ENCODE data around the gene FYCO1.

The FYCO1 gene

DNA sequence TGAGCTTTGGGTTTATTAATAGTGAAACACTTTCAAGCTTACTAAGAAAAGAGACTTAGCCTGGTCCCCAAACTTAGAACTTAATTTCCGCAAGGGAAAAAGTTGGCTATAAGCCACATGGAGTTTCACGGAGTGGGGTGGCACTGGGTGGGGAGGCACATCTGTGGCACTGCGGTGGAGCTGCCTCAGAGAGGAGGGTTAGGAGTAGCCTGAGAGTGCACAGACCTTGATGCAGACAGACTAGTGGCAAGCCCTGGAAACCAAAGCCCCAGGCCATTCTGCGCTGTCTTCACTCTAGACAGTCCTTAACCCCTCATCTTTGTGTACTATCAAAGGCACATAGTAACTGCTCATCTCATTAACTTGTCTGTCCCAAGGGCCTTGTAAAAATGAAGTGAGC lies 30.4 kb downstream of the FYCO1 start:
- DNase-seq (ENCODE audit: low read depth) = no peak

- no peak for DNase-seq (ENCODE audit: low read depth)
These were observed 31.5 kb downstream of the FYCO1 start for GRCh38 chr3:45964139-45964538.

- DNase-seq (ENCODE audit: low read depth) = no peak
These were observed 33.6 kb downstream of the FYCO1 start for GRCh38 chr3:45962033-45962432.

- DNase-seq (ENCODE audit: low read depth) = no peak
These were observed 35.3 kb downstream of the FYCO1 start for GRCh38 chr3:45960289-45960688.

- no peak for DNase-seq (ENCODE audit: low read depth)
These were observed 36.4 kb downstream of the FYCO1 start for GRCh38 chr3:45959201-45959600.

DNA sequence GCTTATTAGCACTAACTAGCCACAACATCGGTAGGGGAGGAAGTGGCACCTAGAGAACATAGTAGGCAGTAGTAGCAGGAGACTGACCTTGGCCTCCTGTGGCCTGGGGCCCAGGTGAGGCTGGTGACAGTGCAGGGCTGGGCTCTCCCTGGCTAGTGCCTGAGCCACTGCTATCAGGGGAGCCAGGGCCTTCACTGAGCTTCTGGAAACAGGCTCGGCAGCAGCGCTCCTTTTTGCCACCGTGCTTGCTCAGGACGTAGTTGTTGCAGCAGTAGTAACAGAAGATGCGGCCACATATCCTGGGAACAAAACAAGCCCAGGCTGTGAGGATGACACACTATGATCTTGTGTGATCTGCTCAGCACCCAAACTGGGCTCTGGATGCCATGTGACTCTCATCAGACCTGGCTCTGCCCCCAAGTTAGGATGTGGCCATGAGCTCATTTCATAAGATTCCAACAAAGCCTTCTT lies 37.3 kb downstream of the FYCO1 start:
- DNase-seq (ENCODE audit: low read depth) = no peak

DNA sequence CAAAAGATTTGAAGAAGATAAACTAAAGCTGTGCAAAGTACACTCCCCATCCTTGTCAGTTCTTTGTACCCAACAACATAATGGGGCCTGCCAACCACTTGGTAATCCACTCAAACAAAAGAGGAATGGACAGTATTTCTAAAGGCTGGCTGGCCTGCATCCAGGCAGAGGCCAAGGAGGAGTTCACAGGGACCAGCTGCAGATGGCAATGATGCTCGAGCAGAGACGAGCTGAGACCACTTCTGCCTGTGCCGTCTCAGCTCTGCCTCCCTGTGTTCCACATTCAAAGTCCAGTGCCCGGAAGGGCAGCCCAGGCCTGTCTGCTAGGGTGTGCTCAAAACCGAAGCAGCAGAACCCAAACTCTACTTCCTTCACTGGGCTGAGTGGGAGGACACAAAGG lies 38.0 kb downstream of the FYCO1 start:
- DNase-seq (ENCODE audit: low read depth) = no peak

GRCh38 chr3:45955706-45956105 lies 39.9 kb downstream of the FYCO1 start:
- no peak for DNase-seq (ENCODE audit: low read depth)

DNA sequence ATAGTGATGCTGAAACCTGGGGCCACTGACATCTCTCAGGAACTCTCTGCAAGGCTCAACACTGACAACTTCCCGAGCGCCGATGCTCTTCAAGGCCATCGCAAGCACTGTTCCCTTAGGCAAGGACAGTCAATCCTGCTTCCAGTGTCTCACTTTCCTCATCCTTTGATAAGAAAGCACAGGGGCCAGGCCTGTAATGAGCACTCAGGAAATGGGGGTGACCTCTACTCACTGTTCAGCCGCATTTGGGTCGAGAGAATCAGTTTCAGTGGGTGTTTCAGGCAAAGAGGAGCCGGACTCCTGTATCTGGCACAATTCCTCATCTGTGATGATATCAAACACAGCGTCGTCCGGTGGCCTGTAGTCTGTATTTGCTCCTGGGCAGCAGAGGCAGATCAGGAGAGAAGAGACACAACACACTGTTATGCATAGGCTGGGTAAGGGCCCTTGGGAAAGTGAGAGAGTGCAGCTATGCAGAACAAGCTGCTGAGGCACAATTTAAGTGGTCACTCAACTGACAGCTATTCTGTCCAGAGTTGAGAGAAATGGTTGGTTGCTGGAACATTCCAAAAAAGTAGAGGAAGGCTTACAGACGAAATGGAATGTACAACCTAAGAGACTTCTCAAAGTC lies 40.5 kb downstream of the FYCO1 start:
- DNase-seq (ENCODE audit: low read depth) = no peak

DNA sequence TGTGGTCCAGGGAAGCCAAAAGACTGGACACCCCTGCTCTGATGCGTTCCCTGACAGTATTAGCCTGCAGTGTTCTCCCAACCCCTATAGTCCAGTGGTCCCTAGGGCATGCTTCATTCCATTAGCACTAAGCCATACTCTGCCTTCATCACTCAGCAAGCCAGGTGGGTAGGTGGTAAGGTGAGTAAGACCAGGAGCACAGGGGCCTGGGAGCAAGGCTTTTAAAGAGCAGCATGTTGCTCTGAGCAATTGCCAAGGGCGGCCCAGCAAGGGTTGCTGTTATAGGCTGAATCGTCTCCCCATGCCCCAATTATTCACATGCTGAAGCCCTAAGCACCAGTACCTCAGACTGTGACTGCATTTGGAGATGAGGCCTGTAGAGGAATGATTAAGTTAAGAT lies 41.3 kb downstream of the FYCO1 start:
- no peak for DNase-seq (ENCODE audit: low read depth)

DNA sequence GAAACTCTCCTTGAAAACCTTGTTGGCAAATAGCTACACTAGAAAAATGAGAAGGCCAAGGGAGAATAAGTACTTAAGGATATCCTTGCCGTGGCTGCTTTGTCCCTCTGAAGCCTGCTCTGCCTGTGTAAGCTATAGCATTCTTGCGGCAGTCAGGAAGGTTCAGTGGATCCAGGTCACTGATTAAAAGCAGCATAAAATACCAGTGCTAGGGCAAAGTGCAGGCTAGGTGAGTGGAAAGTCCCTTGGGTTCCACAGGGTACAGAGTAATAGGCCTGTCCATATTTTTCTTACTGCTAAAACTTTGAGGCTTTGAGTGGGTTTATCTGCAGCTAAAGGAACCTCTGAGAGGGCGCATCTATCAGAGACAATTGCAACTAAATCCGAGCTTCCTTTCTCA lies 42.1 kb downstream of the FYCO1 start:
- no peak for DNase-seq (ENCODE audit: low read depth)

DNA sequence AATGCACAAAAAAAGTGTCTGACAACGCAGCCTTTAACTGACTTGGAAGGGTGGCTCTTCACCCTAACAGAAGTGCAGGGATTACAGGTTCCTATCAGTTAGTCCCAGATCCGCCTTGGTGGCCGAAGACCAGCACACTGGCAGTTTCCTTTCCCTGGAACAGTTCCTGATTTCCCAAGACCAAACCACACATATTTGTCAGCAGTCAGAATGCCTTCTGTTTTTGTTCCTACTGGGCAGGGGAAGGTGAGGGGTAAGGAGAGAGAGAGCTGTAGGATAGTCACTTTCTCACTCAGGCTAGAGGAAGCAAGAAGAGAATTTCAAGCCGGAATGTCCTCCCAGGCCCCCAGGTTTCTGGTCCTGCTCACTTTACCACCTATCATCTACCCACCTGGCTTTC lies 43.2 kb downstream of the FYCO1 start:
- DNase-seq (ENCODE audit: low read depth) = no peak

- DNase-seq (ENCODE audit: low read depth) = no peak
These were observed 43.7 kb downstream of the FYCO1 start for GRCh38 chr3:45951946-45952345.

DNA sequence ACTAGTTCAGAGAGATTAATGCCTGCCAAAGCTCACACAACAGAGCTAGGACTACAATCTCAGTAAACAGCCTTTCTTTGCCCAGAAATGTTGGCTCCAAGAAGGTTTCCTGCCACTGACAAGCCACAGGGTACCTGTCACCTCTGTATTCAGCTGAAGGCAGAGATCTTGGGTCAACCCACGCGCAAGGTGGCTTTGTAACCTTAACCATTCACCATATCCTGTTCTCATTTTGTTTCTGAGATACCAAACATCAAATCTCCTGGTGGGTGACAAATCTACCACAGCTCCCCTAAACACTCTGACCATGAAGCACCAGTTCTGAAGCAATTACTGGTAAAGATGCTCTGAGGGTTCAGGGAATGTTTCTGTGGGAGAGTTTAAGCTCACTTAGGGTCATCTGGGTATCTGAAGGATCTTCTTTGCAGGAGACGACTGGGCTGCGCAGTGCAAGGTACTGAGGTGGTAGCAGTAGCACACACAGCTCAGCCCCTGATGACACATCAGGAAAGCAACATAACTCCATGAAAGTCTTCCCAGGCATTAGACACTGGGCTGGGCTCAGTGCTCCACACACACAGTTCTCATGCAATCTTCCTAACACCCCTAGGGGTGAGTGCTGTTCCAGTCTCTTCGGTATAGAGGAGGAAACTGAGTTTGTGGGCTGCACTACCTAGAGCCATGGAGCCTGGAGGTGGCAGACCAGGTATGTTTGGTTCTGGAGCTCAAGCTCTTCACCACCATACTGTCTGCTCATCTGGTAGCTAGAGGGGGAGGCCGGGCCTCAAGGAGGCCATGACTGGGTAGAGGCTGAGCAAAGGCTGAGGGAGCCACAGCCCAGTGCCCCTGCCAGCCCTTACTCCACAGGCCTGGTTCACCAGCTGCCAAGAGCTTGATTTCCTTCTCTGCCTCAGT lies 44.7 kb downstream of the FYCO1 start:
- DNase-seq (ENCODE audit: low read depth) = no peak

DNA sequence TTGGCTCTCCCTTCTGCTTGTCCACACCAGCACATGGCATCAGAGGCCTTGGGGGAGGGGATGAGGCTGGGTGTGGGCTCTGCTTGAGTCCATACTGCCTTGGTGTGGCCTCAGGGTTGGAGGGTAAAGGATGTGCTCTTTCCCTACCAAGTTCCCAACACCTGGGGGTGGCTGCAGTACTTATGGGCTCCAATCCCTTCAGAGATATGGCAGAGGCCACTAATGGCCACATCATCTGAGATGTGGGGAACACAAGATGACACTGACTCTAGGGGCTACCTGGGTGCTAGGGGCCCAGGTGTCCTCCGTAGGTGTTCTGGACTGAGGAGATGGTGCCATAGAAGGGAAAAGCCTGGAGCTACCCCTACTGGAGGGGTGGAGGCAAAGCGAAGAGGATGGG lies 45.5 kb downstream of the FYCO1 start:
- DNase-seq (ENCODE audit: low read depth) = no peak

DNA sequence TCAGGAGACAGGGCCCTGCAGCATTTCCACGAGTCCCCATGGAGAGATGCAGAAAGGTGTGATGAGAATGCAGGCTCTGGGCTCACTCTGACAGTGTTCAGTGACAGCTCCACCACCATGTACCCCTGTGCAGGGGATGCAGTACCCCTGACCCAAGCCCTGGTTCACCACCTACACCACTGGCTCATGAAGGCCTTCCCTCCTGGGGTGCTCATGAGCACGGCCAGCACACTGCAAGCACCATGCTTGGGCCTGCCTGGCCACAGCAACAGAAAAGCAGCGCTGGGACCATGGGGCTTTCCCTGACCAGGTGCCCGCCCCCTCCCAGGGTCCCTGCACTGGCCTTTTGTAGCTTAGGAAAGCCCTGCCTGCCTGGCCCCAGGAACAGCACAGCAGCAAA lies 46.2 kb downstream of the FYCO1 start:
- no peak for DNase-seq (ENCODE audit: low read depth)

GRCh38 chr3:45948881-45949280 lies 46.7 kb downstream of the FYCO1 start:
- no peak for DNase-seq (ENCODE audit: low read depth)

GRCh38 chr3:45948311-45948781 lies 47.3 kb downstream of the FYCO1 start:
- no peak for DNase-seq (ENCODE audit: low read depth)

GRCh38 chr3:45947361-45947760 lies 48.3 kb downstream of the FYCO1 start:
- no peak for DNase-seq (ENCODE audit: low read depth)

DNA sequence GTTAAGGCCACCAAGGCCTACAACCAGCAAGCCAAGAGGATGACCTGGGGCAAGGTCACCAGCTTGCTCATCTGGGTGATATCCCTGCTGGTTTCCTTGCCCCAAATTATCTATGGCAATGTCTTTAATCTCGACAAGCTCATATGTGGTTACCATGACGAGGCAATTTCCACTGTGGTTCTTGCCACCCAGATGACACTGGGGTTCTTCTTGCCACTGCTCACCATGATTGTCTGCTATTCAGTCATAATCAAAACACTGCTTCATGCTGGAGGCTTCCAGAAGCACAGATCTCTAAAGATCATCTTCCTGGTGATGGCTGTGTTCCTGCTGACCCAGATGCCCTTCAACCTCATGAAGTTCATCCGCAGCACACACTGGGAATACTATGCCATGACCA lies 48.7 kb downstream of the FYCO1 start:
- DNase-seq (ENCODE audit: low read depth) = no peak

GRCh38 chr3:45946307-45946706 lies 49.3 kb downstream of the FYCO1 start:
- DNase-seq (ENCODE audit: low read depth) = no peak

DNA sequence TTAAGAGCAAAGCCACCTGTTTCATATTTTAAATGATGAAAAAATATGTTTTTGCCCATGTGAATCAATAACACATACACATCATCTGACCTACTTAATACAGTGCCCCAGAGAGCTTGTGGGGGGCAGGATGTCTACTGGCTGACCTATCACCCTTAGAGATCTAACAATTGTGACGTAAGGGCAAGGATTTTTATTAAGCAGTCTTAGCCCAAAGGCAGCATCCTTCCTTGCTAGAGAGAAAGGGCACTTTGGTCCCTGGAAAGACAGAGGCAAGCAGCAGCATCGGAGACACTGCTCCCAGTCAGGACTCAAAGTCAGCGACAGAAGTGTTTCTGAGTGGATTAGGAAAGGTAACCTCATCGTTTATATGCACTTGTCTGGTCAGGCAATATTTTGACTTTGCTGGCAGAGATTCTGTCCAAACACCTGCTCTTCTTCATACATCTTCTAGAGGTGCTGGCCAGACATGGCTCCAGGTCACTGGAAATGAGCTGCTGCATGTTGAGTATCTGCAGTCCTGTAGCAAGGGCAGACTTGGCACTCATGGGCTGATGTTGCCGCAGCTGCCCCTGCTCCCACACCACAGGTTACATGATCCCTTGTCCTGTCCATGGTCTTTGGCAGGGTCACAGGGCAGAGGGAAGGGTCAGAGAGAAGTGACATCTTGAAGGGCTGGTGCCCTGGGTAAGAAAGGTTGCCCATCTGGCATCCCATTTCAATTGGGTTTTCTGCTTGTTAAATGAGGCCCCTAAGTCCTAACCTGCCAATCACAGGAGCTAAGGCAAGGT lies 50.6 kb downstream of the FYCO1 start:
- DNase-seq (ENCODE audit: low read depth) = no peak
